ENCODE measurements around the gene TMEM132D. TPM values are rescaled to one million over a fixed set of nuclear protein-coding genes. Genes with fewer than 3 reads are reported as not detected.

The TMEM132D gene
- total and polyA plus RNA-seq, 2 of the 4 experiments (the other 2 are of a cell fraction) = not detected

GRCh38 chr12:129673806-129674205 is 230.0 kb downstream of the TMEM132D start:
- ChIA-PET POLR2A (ENCODE audit: unreplicated experiment) (no interaction called here), CTCF (no interaction called here)
- Histone ChIP-seq H4K5ac (ENCODE audit: low read depth, low read length) (no peak overlapping the region), H3K9ac (ENCODE audit: low read depth, low read length) (no peak overlapping the region), H2BK20ac (ENCODE audit: low read depth, low read length) (no peak overlapping the region), H3K9me1 (ENCODE audit: insufficient read depth, low read length) (no peaks in the 10 kb centered on the region), H3K4ac (ENCODE audit: low read depth, low read length) (no peak overlapping the region), H3K27ac (ENCODE audit: insufficient read depth, low read length) (no peak overlapping the region), H3K4me3 (ENCODE audit: insufficient read depth, low read depth, low read length) (no peak overlapping the region), H4K8ac (ENCODE audit: low read depth in 2 of 2, low read length in 2 of 2) (no peak overlapping the region), H2AK9ac (replicated peaks; ENCODE audit: low read depth, low read length, poor library complexity) (no peak overlapping the region), H3K18ac (ENCODE audit: low read depth, low read length) (no peak overlapping the region), H2AFZ (replicated peaks; ENCODE audit: low read length, poor library complexity) (no peak overlapping the region), H2BK120ac (ENCODE audit: low read depth, low read length) (no peak overlapping the region), H3K4me1 (ENCODE audit: control insufficient read depth, insufficient read depth, low read length) (no peaks in the 10 kb centered on the region), H2BK15ac (ENCODE audit: low read depth, low read length) (no peak overlapping the region), H3K56ac (ENCODE audit: extremely low read depth, insufficient read depth, low read length) (no peak overlapping the region), H4K91ac (ENCODE audit: insufficient read depth, low read depth, low read length) (no peak overlapping the region), H3K9me3 (ENCODE audit: control insufficient read depth, insufficient read depth, low read length) (peaks cover 17% of the 10 kb centered on the region), H2BK5ac (ENCODE audit: low read depth, low read length, poor library complexity, severe bottlenecking) (no peak overlapping the region), H3K27me3 (ENCODE audit: control insufficient read depth, insufficient read depth, low read length) (no peaks in the 10 kb centered on the region), H3K79me1 (ENCODE audit: low read depth in 1 of 2, low read length in 2 of 2) (no peaks in the 10 kb centered on the region), H3K14ac (replicated peaks; ENCODE audit: low read depth, low read length) (no peak overlapping the region), H3K36me3 (ENCODE audit: control insufficient read depth, insufficient read depth, low read length) (no peaks in the 10 kb centered on the region), H3K23ac (ENCODE audit: low read depth, low read length) (no peak overlapping the region), H4K20me1 (ENCODE audit: insufficient read depth, low read length) (no peaks in the 10 kb centered on the region), H3K4me2 (ENCODE audit: low read depth, low read length) (no peak overlapping the region), H2AK5ac (ENCODE audit: low read depth, low read length) (no peak overlapping the region)
- BruUV-seq (replicated peaks) = no TSS peak
- in situ Hi-C loops (cut with MboI; ENCODE audit: low sequenced_read_pairs) (no loop called here), dilution Hi-C loops (cut with HindIII; ENCODE audit: low sequenced_read_pairs, unreplicated experiment) (no loop called here), intact Hi-C loops (cut with micrococcal nuclease) (no loop called here)
- WGBS, 2 experiments (ENCODE audit: extremely low coverage in 2 of 2, insufficient read length in 1 of 2) = no CpG with 5 or more reads among the region's 5 CpGs
- TF ChIP-seq FOS (IDR thresholded peaks at IDR 0.05; ENCODE audit: low read depth, low read length) (no peak), RFX5 (IDR thresholded peaks at IDR 0.05; ENCODE audit: low read depth, low read length) (no peak), SMC3 (IDR thresholded peaks at IDR 0.05; ENCODE audit: low read depth, low read length) (no peak), CTCF (conservative IDR thresholded peaks at IDR 0.05; ENCODE audit: low read depth, low read length) (no peak), BHLHE40 (IDR thresholded peaks at IDR 0.05; ENCODE audit: low read depth, low read length) (no peak), MXI1 (IDR thresholded peaks at IDR 0.05; ENCODE audit: borderline replicate concordance, low read depth, low read length) (no peak), CHD1 (IDR thresholded peaks at IDR 0.05; ENCODE audit: low read depth, low read length) (no peak), CEBPB (IDR thresholded peaks at IDR 0.05; ENCODE audit: low read depth, low read length) (no peak), MAZ (IDR thresholded peaks at IDR 0.05; ENCODE audit: borderline replicate concordance, low read depth, low read length) (no peak), POLR2A (IDR thresholded peaks at IDR 0.05; ENCODE audit: low read depth, low read length) (no peak), ELK1 (IDR thresholded peaks at IDR 0.05; ENCODE audit: borderline replicate concordance, low read depth, low read length) (no peak)
- ATAC-seq (ENCODE audit: low read depth) (no peak), DNase-seq (no peak)
